ENCODE results near the gene GJC2. TPM values are rescaled to one million over a fixed set of nuclear protein-coding genes. Genes with fewer than 3 reads are reported as not detected.

Gene GJC2
- total and polyA plus RNA-seq, 2 donors (not counting 3 experiments of a cell fraction or from before 2014, with no cell fraction given): 0.58 to 1.2 TPM

GRCh38 chr1:228117335-228117734 is 32.4 kb upstream of the GJC2 start:
- H3K4me2 ChIP-seq (ENCODE audit: insufficient read depth, low read length): no peak overlapping the region
- CTCF ChIA-PET: no interaction called here
- intact Hi-C loops (cut with micrococcal nuclease) (no loop called here), dilution Hi-C loops (cut with MboI; ENCODE audit: extremely low pct_ligation_motif_present, low sequenced_read_pairs) (no loop called here)
- BruUV-seq (replicated peaks): no TSS peak
- no peaks in the 10 kb centered on the region for H3K4me1 ChIP-seq (ENCODE audit: control insufficient read depth, extremely low read depth, insufficient read depth, low read length)
- H3K36me3 ChIP-seq (ENCODE audit: control insufficient read depth in 2 of 2, extremely low read depth in 1 of 2, insufficient read depth in 2 of 2, low read length in 2 of 2): no peaks in the 10 kb centered on the region
- POLR2A ChIA-PET: no interaction called here
- TF ChIP-seq, protein P1, sequence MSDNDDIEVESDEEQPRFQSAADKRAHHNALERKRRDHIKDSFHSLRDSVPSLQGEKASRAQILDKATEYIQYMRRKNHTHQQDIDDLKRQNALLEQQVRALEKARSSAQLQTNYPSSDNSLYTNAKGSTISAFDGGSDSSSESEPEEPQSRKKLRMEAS (IDR thresholded peaks at IDR 0.05; ENCODE audit: insufficient read depth, insufficient read length): no peak
- no peak for TF ChIP-seq EZH2 (IDR thresholded peaks at IDR 0.05; ENCODE audit: borderline replicate concordance, low read depth, low read length, severe bottlenecking)
- TF ChIP-seq POLR2AphosphoS5 (IDR thresholded peaks at IDR 0.05; ENCODE audit: insufficient read depth, low read depth, low read length): no peak
- TF ChIP-seq GATA2 (IDR thresholded peaks at IDR 0.05; ENCODE audit: insufficient read depth, insufficient read length, low read depth, low read length): no peak
- no peak for TF ChIP-seq POLR2A (IDR thresholded peaks at IDR 0.05; ENCODE audit: low read depth, low read length)
- no peak for TF ChIP-seq JUN (IDR thresholded peaks at IDR 0.05; ENCODE audit: borderline replicate concordance, insufficient read depth, insufficient read length, low read depth)
- TF ChIP-seq, protein P2, sequence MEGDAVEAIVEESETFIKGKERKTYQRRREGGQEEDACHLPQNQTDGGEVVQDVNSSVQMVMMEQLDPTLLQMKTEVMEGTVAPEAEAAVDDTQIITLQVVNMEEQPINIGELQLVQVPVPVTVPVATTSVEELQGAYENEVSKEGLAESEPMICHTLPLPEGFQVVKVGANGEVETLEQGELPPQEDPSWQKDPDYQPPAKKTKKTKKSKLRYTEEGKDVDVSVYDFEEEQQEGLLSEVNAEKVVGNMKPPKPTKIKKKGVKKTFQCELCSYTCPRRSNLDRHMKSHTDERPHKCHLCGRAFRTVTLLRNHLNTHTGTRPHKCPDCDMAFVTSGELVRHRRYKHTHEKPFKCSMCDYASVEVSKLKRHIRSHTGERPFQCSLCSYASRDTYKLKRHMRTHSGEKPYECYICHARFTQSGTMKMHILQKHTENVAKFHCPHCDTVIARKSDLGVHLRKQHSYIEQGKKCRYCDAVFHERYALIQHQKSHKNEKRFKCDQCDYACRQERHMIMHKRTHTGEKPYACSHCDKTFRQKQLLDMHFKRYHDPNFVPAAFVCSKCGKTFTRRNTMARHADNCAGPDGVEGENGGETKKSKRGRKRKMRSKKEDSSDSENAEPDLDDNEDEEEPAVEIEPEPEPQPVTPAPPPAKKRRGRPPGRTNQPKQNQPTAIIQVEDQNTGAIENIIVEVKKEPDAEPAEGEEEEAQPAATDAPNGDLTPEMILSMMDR (IDR thresholded peaks at IDR 0.05; ENCODE audit: extremely low read depth in 1 of 2, insufficient read depth in 1 of 2, low read depth in 1 of 2, low read length in 2 of 2): no peak
- H3K79me2 ChIP-seq (ENCODE audit: control insufficient read depth, insufficient read depth, low read length): no peaks in the 10 kb centered on the region
- H3K4me3 ChIP-seq (replicated peaks in 1 of 3; ENCODE audit: insufficient read depth in 1 of 3, low read depth in 1 of 3, low read length in 3 of 3): no peak overlapping the region
- no peak overlapping the region for H3K9ac ChIP-seq (replicated peaks; ENCODE audit: extremely low read depth, insufficient read depth, low read length)
- no peak for DNase-seq (ENCODE audit: low read depth, low spot score)
- no peak for FAIRE-seq
- H3K9me1 ChIP-seq (replicated peaks; ENCODE audit: control insufficient read depth, extremely low read depth, insufficient read depth, low read length): no peaks in the 10 kb centered on the region
- H3K9me3 ChIP-seq (replicated peaks; ENCODE audit: control insufficient read depth, insufficient read depth, low read length): no peaks in the 10 kb centered on the region
- no peaks in the 10 kb centered on the region for H4K20me1 ChIP-seq (replicated peaks; ENCODE audit: control insufficient read depth, extremely low read depth, insufficient read depth, low read length)
- H3K27ac ChIP-seq (ENCODE audit: insufficient read depth, low read depth, low read length): no peak overlapping the region
- H2AFZ ChIP-seq (ENCODE audit: low read depth, low read length): no peak overlapping the region
- H3K27me3 ChIP-seq (ENCODE audit: control insufficient read depth in 2 of 2, insufficient read depth in 2 of 2, low read length in 2 of 2): peaks cover 1 to 5% of the 10 kb centered on the region in 2 experiments

Measured in endothelial cell of umbilical vein (primary cell).